IPS-20b (cell line): Measurements from ENCODE around the gene TRMT61A.

Experiments used
- H3K27ac ChIP-seq: one replicate; pipeline ENCODE4 v1.5.1; 2013; ENCODE audit warnings: low read length
- H3K27me3 ChIP-seq: 2 replicates; pipeline ENCODE4 v1.6.1; 2013; ENCODE audit warnings: mild to moderate bottlenecking, low read length, inconsistent platforms; ENCODE audit not compliant: insufficient read depth
- H3K36me3 ChIP-seq: 2 replicates; pipeline ENCODE4 v1.6.1; 2013; ENCODE audit warnings: low read depth, mild to moderate bottlenecking, inconsistent platforms, low read length, moderate library complexity; ENCODE audit not compliant: insufficient read depth
- H3K4me1 ChIP-seq: 2 replicates; pipeline ENCODE4 v1.6.1; 2013; ENCODE audit warnings: mild to moderate bottlenecking, control low read depth, inconsistent platforms, low read length, moderate library complexity; ENCODE audit not compliant: insufficient read depth
- H3K4me3 ChIP-seq: 2 replicates; pipeline ENCODE4 v1.5.1; 2013; ENCODE audit warnings: mild to moderate bottlenecking, low read length, inconsistent platforms
- H3K9ac ChIP-seq: 2 replicates; pipeline ENCODE4 v1.6.1; 2013; ENCODE audit warnings: low read depth, mild to moderate bottlenecking, inconsistent platforms, low read length, moderate library complexity
- H3K9me3 ChIP-seq: 2 replicates; pipeline ENCODE4 v1.6.1; 2013; ENCODE audit warnings: mild to moderate bottlenecking, low read depth, low read length, inconsistent platforms; ENCODE audit not compliant: insufficient read depth

TRMT61A gene

GRCh38 chr14:103500148-103500990 lies 28.6 kb upstream of the TRMT61A start:
- H3K27me3 ChIP-seq, result no peaks in the 10 kb centered on the region
- H3K36me3 ChIP-seq, result peaks cover 72% of the 10 kb centered on the region
- H3K4me3 ChIP-seq, result no peak overlapping the region
- no peak overlapping the region for H3K27ac ChIP-seq
- no peaks in the 10 kb centered on the region for H3K4me1 ChIP-seq
- no peaks in the 10 kb centered on the region for H3K9me3 ChIP-seq
- H3K9ac ChIP-seq, result no peak overlapping the region

- Histone ChIP-seq H3K27ac (no peak overlapping the region), H3K9ac (no peak overlapping the region)
Observed at GRCh38 chr14:103501041-103501870, 27.7 kb upstream of the TRMT61A start.

GRCh38 chr14:103501921-103502669 lies 26.9 kb upstream of the TRMT61A start:
- peaks cover 66% of the 10 kb centered on the region for H3K36me3 ChIP-seq
- no peak overlapping the region for H3K9ac ChIP-seq

More at GRCh38 chr14:103501041-103501870, 27.7 kb upstream of the TRMT61A start:
- H3K4me1 ChIP-seq, result no peaks in the 10 kb centered on the region
- no peaks in the 10 kb centered on the region for H3K9me3 ChIP-seq
- peaks cover 67% of the 10 kb centered on the region for H3K36me3 ChIP-seq
- H3K27me3 ChIP-seq, result no peaks in the 10 kb centered on the region
- H3K4me3 ChIP-seq, result no peak overlapping the region

GRCh38 chr14:103502877-103503276 lies 26.1 kb upstream of the TRMT61A start:
- Histone ChIP-seq H3K9me3 (no peaks in the 10 kb centered on the region), H3K9ac (no peak overlapping the region), H3K27ac (no peak overlapping the region), H3K4me3 (no peak overlapping the region), H3K27me3 (no peaks in the 10 kb centered on the region), H3K36me3 (peaks cover 61% of the 10 kb centered on the region), H3K4me1 (no peaks in the 10 kb centered on the region)

More at GRCh38 chr14:103501921-103502669, 26.9 kb upstream of the TRMT61A start:
- Histone ChIP-seq H3K9me3 (no peaks in the 10 kb centered on the region), H3K4me3 (no peak overlapping the region), H3K27ac (no peak overlapping the region), H3K4me1 (no peaks in the 10 kb centered on the region), H3K27me3 (no peaks in the 10 kb centered on the region)

- H3K4me1 ChIP-seq, result no peaks in the 10 kb centered on the region
Observed at GRCh38 chr14:103503296-103503695, 25.7 kb upstream of the TRMT61A start.

GRCh38 chr14:103504991-103505565 lies 23.9 kb upstream of the TRMT61A start:
- H3K27me3 ChIP-seq, result no peaks in the 10 kb centered on the region
- H3K27ac ChIP-seq, result no peak overlapping the region
- H3K9me3 ChIP-seq, result no peaks in the 10 kb centered on the region
- peaks cover 64% of the 10 kb centered on the region for H3K36me3 ChIP-seq
- H3K9ac ChIP-seq, result no peak overlapping the region
- no peak overlapping the region for H3K4me3 ChIP-seq
- no peaks in the 10 kb centered on the region for H3K4me1 ChIP-seq

More at GRCh38 chr14:103503296-103503695, 25.7 kb upstream of the TRMT61A start:
- H3K27me3 ChIP-seq, result no peaks in the 10 kb centered on the region
- no peak overlapping the region for H3K4me3 ChIP-seq
- H3K9ac ChIP-seq, result no peak overlapping the region
- H3K9me3 ChIP-seq, result no peaks in the 10 kb centered on the region
- H3K27ac ChIP-seq, result no peak overlapping the region
- H3K36me3 ChIP-seq, result peaks cover 62% of the 10 kb centered on the region

- peaks cover 56% of the 10 kb centered on the region for H3K36me3 ChIP-seq
- H3K9ac ChIP-seq, result no peak overlapping the region
- no peak overlapping the region for H3K4me3 ChIP-seq
- H3K9me3 ChIP-seq, result no peaks in the 10 kb centered on the region
- H3K4me1 ChIP-seq, result no peaks in the 10 kb centered on the region
- H3K27me3 ChIP-seq, result no peaks in the 10 kb centered on the region
- H3K27ac ChIP-seq, result no peak overlapping the region
Observed at GRCh38 chr14:103507751-103508150, 21.2 kb upstream of the TRMT61A start.

GRCh38 chr14:103508521-103509329 lies 20.3 kb upstream of the TRMT61A start:
- no peak overlapping the region for H3K27ac ChIP-seq
- H3K4me1 ChIP-seq, result no peaks in the 10 kb centered on the region
- no peaks in the 10 kb centered on the region for H3K27me3 ChIP-seq
- peaks cover 46% of the 10 kb centered on the region for H3K36me3 ChIP-seq
- no peak overlapping the region for H3K4me3 ChIP-seq
- no peak overlapping the region for H3K9ac ChIP-seq
- no peaks in the 10 kb centered on the region for H3K9me3 ChIP-seq

GRCh38 chr14:103509864-103510723 lies 18.9 kb upstream of the TRMT61A start:
- Histone ChIP-seq H3K27ac (no peak overlapping the region), H3K4me3 (no peak overlapping the region), H3K9ac (no peak overlapping the region), H3K9me3 (no peaks in the 10 kb centered on the region), H3K36me3 (peaks cover 35% of the 10 kb centered on the region), H3K27me3 (no peaks in the 10 kb centered on the region), H3K4me1 (no peaks in the 10 kb centered on the region)
